GM12892 (cell line): ENCODE data around the gene ANKRD22.

Experiments
- POLR2A ChIP-seq: IDR thresholded peaks from 2 replicates; pipeline ENCODE4 v1.6.1; 2011; ENCODE audit warnings: low read depth, low read length, control low read depth
- POLR2AphosphoS5 ChIP-seq: IDR thresholded peaks from 2 replicates; pipeline ENCODE4 v1.6.1; 2011; ENCODE audit warnings: low read depth, low read length, control low read depth

DNA sequence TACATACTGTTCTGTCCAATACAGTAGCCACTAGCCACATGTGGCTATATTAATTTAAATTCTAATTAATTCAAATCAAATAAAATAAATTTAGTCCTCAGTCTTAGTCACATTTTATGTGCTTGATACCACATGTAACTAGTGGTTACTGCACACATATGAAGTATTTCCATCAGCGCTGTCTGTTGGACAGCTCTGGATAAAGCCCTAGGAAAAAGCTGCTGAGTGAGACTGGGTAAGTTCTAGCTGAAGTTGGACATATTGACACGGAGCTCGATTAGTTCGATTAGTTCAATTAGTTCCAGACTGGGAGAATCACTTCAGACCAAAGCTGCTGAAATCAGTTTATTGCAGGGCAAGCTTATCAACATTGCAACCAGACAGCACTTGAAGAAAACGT, 64.2 kb downstream of the ANKRD22 start:
- TF ChIP-seq POLR2AphosphoS5 (no peak), POLR2A (no peak)
